Measurements from ENCODE around the gene HS6ST1. TPM values are rescaled to one million over a fixed set of nuclear protein-coding genes. Genes with fewer than 3 reads are reported as not detected.

The HS6ST1 gene
- total RNA-seq, 2 donors from 2014 or later, result 21.8 to 32.4 TPM

- H3K4me1 ChIP-seq (ENCODE audit: control insufficient read depth in 1 of 2, low read depth in 2 of 2), result peaks cover 3 to 28% of the 10 kb centered on the region in 2 donors
- H3K27me3 ChIP-seq (replicated peaks; ENCODE audit: insufficient read depth), result no peaks in the 10 kb centered on the region
- no peaks in the 10 kb centered on the region for H3K36me3 ChIP-seq
- H3K27ac ChIP-seq, result no peak overlapping the region
- H3K9me3 ChIP-seq, result peaks cover 8% of the 10 kb centered on the region
- H3K4me3 ChIP-seq, result no peak overlapping the region
- ATAC-seq (ENCODE audit: insufficient number of reproducible peaks, low FRiP score, low read depth) (no peak), DNase-seq (ENCODE audit: low spot score) (no peak)
- TF ChIP-seq, protein P1, sequence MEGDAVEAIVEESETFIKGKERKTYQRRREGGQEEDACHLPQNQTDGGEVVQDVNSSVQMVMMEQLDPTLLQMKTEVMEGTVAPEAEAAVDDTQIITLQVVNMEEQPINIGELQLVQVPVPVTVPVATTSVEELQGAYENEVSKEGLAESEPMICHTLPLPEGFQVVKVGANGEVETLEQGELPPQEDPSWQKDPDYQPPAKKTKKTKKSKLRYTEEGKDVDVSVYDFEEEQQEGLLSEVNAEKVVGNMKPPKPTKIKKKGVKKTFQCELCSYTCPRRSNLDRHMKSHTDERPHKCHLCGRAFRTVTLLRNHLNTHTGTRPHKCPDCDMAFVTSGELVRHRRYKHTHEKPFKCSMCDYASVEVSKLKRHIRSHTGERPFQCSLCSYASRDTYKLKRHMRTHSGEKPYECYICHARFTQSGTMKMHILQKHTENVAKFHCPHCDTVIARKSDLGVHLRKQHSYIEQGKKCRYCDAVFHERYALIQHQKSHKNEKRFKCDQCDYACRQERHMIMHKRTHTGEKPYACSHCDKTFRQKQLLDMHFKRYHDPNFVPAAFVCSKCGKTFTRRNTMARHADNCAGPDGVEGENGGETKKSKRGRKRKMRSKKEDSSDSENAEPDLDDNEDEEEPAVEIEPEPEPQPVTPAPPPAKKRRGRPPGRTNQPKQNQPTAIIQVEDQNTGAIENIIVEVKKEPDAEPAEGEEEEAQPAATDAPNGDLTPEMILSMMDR (IDR thresholded peaks at IDR 0.05), result no peak
These were observed 8.7 kb upstream of the HS6ST1 start for GRCh38 chr2:128327180-128327964.

- no peak for ATAC-seq (ENCODE audit: insufficient number of reproducible peaks, low FRiP score, low read depth)
- DNase-seq (ENCODE audit: low spot score), result no peak
- no peaks in the 10 kb centered on the region for H3K27me3 ChIP-seq (replicated peaks; ENCODE audit: insufficient read depth)
- peaks cover 6 to 33% of the 10 kb centered on the region in 2 donors for H3K4me1 ChIP-seq (ENCODE audit: control insufficient read depth in 1 of 2, low read depth in 2 of 2)
- H3K9me3 ChIP-seq, result no peaks in the 10 kb centered on the region
- no peak overlapping the region for H3K27ac ChIP-seq
- H3K36me3 ChIP-seq, result no peaks in the 10 kb centered on the region
- H3K4me3 ChIP-seq, result no peak overlapping the region
- TF ChIP-seq, protein P1 (IDR thresholded peaks at IDR 0.05), result no peak
These were observed 7.7 kb upstream of the HS6ST1 start for GRCh38 chr2:128326346-128326745.

GRCh38 chr2:128325611-128326181, 7.0 kb upstream of the HS6ST1 start:
- Histone ChIP-seq H3K27me3 (replicated peaks; ENCODE audit: insufficient read depth) (no peaks in the 10 kb centered on the region), H3K4me1 (ENCODE audit: control insufficient read depth in 1 of 2, low read depth in 2 of 2) (peaks cover 6 to 36% of the 10 kb centered on the region in 2 donors), H3K27ac (peak overlapping the region; percentile 47 to 56), H3K9me3 (no peaks in the 10 kb centered on the region), H3K36me3 (no peaks in the 10 kb centered on the region), H3K4me3 (no peak overlapping the region)
- ATAC-seq (ENCODE audit: insufficient number of reproducible peaks, low FRiP score, low read depth), result peak; percentile 24
- TF ChIP-seq, protein P1 (IDR thresholded peaks at IDR 0.05), result no peak
- no peak for DNase-seq (ENCODE audit: low spot score)

DNA sequence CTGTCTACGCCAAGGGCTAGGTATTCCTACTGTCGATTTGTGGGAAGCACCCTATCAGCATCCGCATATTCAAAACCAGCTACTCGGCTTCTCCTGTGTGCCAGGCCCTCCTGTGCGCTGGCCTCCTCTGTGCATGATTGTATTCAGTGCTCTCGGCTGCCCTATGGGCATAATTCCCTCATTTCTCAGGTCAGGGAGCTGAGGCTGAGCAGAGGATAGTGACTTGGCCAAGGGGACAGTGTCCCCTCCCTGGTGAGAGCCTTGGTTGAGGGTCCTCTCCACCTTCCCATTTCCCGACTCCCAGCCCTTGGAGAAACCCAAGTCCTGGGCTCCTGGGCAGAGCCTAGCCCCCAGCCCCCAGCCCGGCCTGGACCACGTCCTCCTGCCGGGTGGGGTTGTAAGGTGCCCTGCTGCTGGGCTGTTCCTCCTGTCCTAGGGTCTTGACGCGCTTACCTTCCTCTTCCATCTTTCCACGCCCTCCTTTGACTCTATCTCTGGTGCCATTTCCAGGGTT, 6.3 kb upstream of the HS6ST1 start:
- peak overlapping the region; percentile 47 to 56 for H3K27ac ChIP-seq
- ATAC-seq (ENCODE audit: insufficient number of reproducible peaks, low FRiP score, low read depth), result no peak
- H3K4me1 ChIP-seq (ENCODE audit: control insufficient read depth in 1 of 2, low read depth in 2 of 2), result peaks cover 6 to 36% of the 10 kb centered on the region in 2 donors
- H3K27me3 ChIP-seq (replicated peaks; ENCODE audit: insufficient read depth), result no peaks in the 10 kb centered on the region
- H3K36me3 ChIP-seq, result no peaks in the 10 kb centered on the region
- H3K4me3 ChIP-seq, result no peak overlapping the region
- TF ChIP-seq, protein P1 (IDR thresholded peaks at IDR 0.05), result no peak
- DNase-seq (ENCODE audit: low spot score), result no peak
- H3K9me3 ChIP-seq, result no peaks in the 10 kb centered on the region
